HepG2 (cell line): Measurements from ENCODE around the gene S100A11. TPM values are rescaled to one million over a fixed set of nuclear protein-coding genes. Genes with fewer than 3 reads are reported as not detected.

Source experiments
- ATAC-seq: fragments of 200-7000 bp; cut with Tn5 transposase; 3 replicates; pipeline ENCODE4 v1.9.1; 2020; ENCODE audit warnings: mild to moderate bottlenecking, moderate library complexity
- BruUV-seq: library from RNA; stranded (reverse); fragments of 400-500 nt; replicated peaks from 2 replicates; lab custom pipeline; 2021; lab: Mats Ljungman, UMichigan
- CTCF ChIA-PET: fragments of 300-600 bp; formaldehyde crosslinking; extraction: SDS; loops from one replicate; lab custom pipeline; 2021; ENCODE audit warnings: low total read pairs, inconsistent platforms, low intra/inter-chr PET ratio; lab: Yijun Ruan, JAX
- POLR2A ChIA-PET: fragments of 350-600 bp; sonication (Branson Sonifier 250); formaldehyde crosslinking; loops from one replicate; lab custom pipeline; 2020; ENCODE audit warnings: antibody characterized with exemption, inconsistent platforms; lab: Yijun Ruan, JAX
- DNase-seq: peaks from one replicate; pipeline ENCODE4 v3.0.0-alpha.2; 2015; ENCODE audit warnings: low spot score
- FAIRE-seq: peaks from 3 replicates; lab custom pipeline; 2011; peaks lifted over from hg19 to GRCh38; lab: Jason Lieb, UNC
- H2AFZ ChIP-seq: one replicate; pipeline ENCODE4 v1.6.1; 2011; ENCODE audit warnings: low read length, inconsistent platforms
- H3K27ac ChIP-seq: fragments of 300-600 bp; 3 replicates; pipeline ENCODE4 v1.8.0; 2011; ENCODE audit warnings: mixed run types, mild to moderate bottlenecking, mixed read lengths, low read length, inconsistent platforms; ENCODE audit not compliant: insufficient read depth; ENCODE audit errors: extremely low read length
- H3K27me3 ChIP-seq, 2 experiments: fragments of 200-600 bp in 1 of 2; 2 replicates in 1 of 2; 3 replicates in 1 of 2; pipeline versions ENCODE4 v1.6.0 to v1.8.0; 2011; ENCODE audit warnings: low read length in 2 of 2, mild to moderate bottlenecking in 2 of 2, moderate library complexity in 2 of 2, inconsistent platforms in 1 of 2; ENCODE audit not compliant: insufficient read depth in 2 of 2, control insufficient read depth in 1 of 2
- H3K36me3 ChIP-seq, 2 experiments: fragments of 200-600 bp in 1 of 2; replicated peaks in 1 of 2; 2 replicates in 1 of 2; 3 replicates in 1 of 2; pipeline versions ENCODE4 v1.5.1 to v1.8.0; 2011; ENCODE audit warnings: low read length in 2 of 2, inconsistent platforms in 1 of 2; ENCODE audit not compliant: insufficient read depth in 2 of 2, control insufficient read depth in 1 of 2
- H3K4me1 ChIP-seq: 2 replicates; pipeline ENCODE4 v1.5.1; 2012; ENCODE audit warnings: low read length, inconsistent platforms; ENCODE audit not compliant: insufficient read depth
- H3K4me2 ChIP-seq: 2 replicates; pipeline ENCODE4 v1.6.0; 2011; ENCODE audit warnings: low read depth, low read length, inconsistent platforms
- H3K4me3 ChIP-seq, 3 experiments: fragments of 200-600 bp in 1 of 3; sonication (generic), shearing (Covaris generic) in 1 of 3; replicated peaks in 1 of 3; 2 replicates each; pipeline ENCODE4 v1.5.1; 2011 to 2016; ENCODE audit warnings: low read length in 3 of 3, inconsistent platforms in 2 of 3, low read depth in 2 of 3, mild to moderate bottlenecking in 2 of 3, control low read depth in 1 of 3, mixed read lengths in 1 of 3; ENCODE audit not compliant: insufficient read depth in 1 of 3
- H3K79me2 ChIP-seq: one replicate; pipeline ENCODE4 v1.6.1; 2011; ENCODE audit warnings: low read length, inconsistent platforms; ENCODE audit not compliant: insufficient read depth
- H3K9ac ChIP-seq: 2 replicates; pipeline ENCODE4 v1.6.0; 2011; ENCODE audit warnings: mild to moderate bottlenecking, low read depth, low read length, inconsistent platforms; ENCODE audit not compliant: insufficient read depth
- H3K9me3 ChIP-seq: 2 replicates; pipeline ENCODE4 v1.5.1; 2012; ENCODE audit warnings: mild to moderate bottlenecking, low read length
- H4K20me1 ChIP-seq: 2 replicates; pipeline ENCODE4 v1.6.0; 2011; ENCODE audit warnings: inconsistent platforms, mild to moderate bottlenecking, low read length, moderate library complexity; ENCODE audit not compliant: insufficient read depth
- PBX3 ChIP-seq: sonication (generic); formaldehyde crosslinking; IDR thresholded peaks from 2 replicates; pipeline ENCODE4 v1.8.1; 2023; ENCODE audit warnings: missing genetic modification reagents, inconsistent platforms, borderline replicate concordance
- PHF8 ChIP-seq: sonication (generic); formaldehyde crosslinking; IDR thresholded peaks from 2 replicates; pipeline ENCODE4 v1.5.0; 2020; ENCODE audit warnings: missing genetic modification reagents
- SMAD9 ChIP-seq: sonication (generic); formaldehyde crosslinking; IDR thresholded peaks from 2 replicates; pipeline ENCODE4 v1.5.1; 2020; ENCODE audit warnings: mild to moderate bottlenecking, missing genetic modification reagents
- STAT5B ChIP-seq: sonication (generic); formaldehyde crosslinking; IDR thresholded peaks from 2 replicates; pipeline ENCODE4 v1.4.0; 2020; ENCODE audit warnings: missing genetic modification reagents
- ZNF224 ChIP-seq: sonication (generic); formaldehyde crosslinking; IDR thresholded peaks from 2 replicates; pipeline ENCODE4 v1.5.0; 2020; ENCODE audit warnings: mild to moderate bottlenecking, missing genetic modification reagents
- ZNF274 ChIP-seq: sonication (generic); formaldehyde crosslinking; IDR thresholded peaks from 2 replicates; pipeline ENCODE4 v1.5.1; 2020; ENCODE audit warnings: mild to moderate bottlenecking, missing genetic modification reagents
- ZNF547 ChIP-seq: sonication (generic); formaldehyde crosslinking; IDR thresholded peaks from 2 replicates; pipeline ENCODE4 v1.5.1; 2020; ENCODE audit warnings: mild to moderate bottlenecking, missing genetic modification reagents
- ZNF558 ChIP-seq: sonication (generic); formaldehyde crosslinking; IDR thresholded peaks from 2 replicates; pipeline ENCODE4 v1.9.0; 2022; ENCODE audit warnings: mild to moderate bottlenecking, missing genetic modification reagents, borderline replicate concordance
- ZNF570 ChIP-seq: sonication (generic); formaldehyde crosslinking; IDR thresholded peaks from 2 replicates; pipeline ENCODE4 v1.4.0; 2020; ENCODE audit warnings: mild to moderate bottlenecking, missing genetic modification reagents, borderline replicate concordance
- ZNF577 ChIP-seq: sonication (generic); formaldehyde crosslinking; IDR thresholded peaks from 2 replicates; pipeline ENCODE4 v1.4.0; 2020; ENCODE audit warnings: mild to moderate bottlenecking, low read depth, missing genetic modification reagents, borderline replicate concordance
- ZNF7 ChIP-seq: IDR thresholded peaks from 2 replicates; pipeline ENCODE4 v1.6.1; 2016; ENCODE audit warnings: missing biosample characterization, missing genetic modification reagents
- WGBS: methylation state at CpG from one replicate; pipeline ENCODE4 v1.1.6; 2017; ENCODE audit warnings: low lambda C conversion rate; 5-methylcytosine and 5-hydroxymethylcytosine counted together
- in situ Hi-C: cut with HindIII; loops from 2 replicates; pipeline ENCODE4 v1.10.0; 2017; ENCODE audit warnings: low pct_unique_long_range_greater_than_20kb; ENCODE audit not compliant: extremely low pct_ligation_motif_present
- intact Hi-C: fragments of 100-400 bp; cut with micrococcal nuclease; formaldehyde crosslinking; loops from one replicate; pipeline ENCODE4 v1.10.0; 2022; ENCODE audit not compliant: unreplicated experiment
- polyA plus RNA-seq, 8 experiments: library from polyadenylated mRNA; depleted of rRNA in 3 of 8; stranded (reverse) in 7 of 8; unstranded in 1 of 8; fragments of >200 nt; fragmentation: Illumina TruSeq in 4 of 8; extraction: Trizol in 4 of 8; gene quantifications; 2 replicates each; pipeline versions ENCODE4 v1.2.1 to v1.2.3, GENCODE V29; 2011 to 2016; ENCODE audit warnings: low read depth in 4 of 8, missing spikeins in 1 of 8, mixed read lengths in 1 of 8; ENCODE audit not compliant: insufficient read depth in 1 of 8
- total RNA-seq, 5 experiments: library from RNA; depleted of rRNA; stranded (reverse); fragments of >200 nt; fragmentation: Illumina TruSeq; extraction: Trizol; gene quantifications; 2 replicates each; pipeline ENCODE4 v1.2.3, GENCODE V29; 2016; ENCODE audit warnings: low read depth in 1 of 5

The S100A11 gene
- total and polyA plus RNA-seq, 2 of the 13 experiments (the other 11 are each of a cell fraction or from before 2014, with no cell fraction given), result 6.6 to 34.4 TPM

- no peak for ATAC-seq
- CTCF ChIA-PET, result no interaction called here
- H3K4me1 ChIP-seq, result no peaks in the 10 kb centered on the region
- H4K20me1 ChIP-seq, result no peaks in the 10 kb centered on the region
- intact Hi-C loops (no loop called here), in situ Hi-C loops (no loop called here)
- POLR2A ChIA-PET, result no interaction called here
- TF ChIP-seq ZNF570 (CRISPR knock-in tag) (no peak), ZNF274 (CRISPR knock-in tag) (no peak), ZNF577 (CRISPR knock-in tag) (no peak), PBX3 (CRISPR knock-in tag) (no peak), ZNF7 (no peak), ZNF224 (CRISPR knock-in tag) (no peak), STAT5B (CRISPR knock-in tag) (no peak), PHF8 (no peak), ZNF558 (no peak), SMAD9 (CRISPR knock-in tag) (no peak), ZNF547 (no peak)
- H3K36me3 ChIP-seq, result no peaks in the 10 kb centered on the region
- BruUV-seq, result no TSS peak
- no peak overlapping the region for H3K4me3 ChIP-seq
- H2AFZ ChIP-seq, result no peak overlapping the region
- no peak overlapping the region for H3K27ac ChIP-seq
- no peak overlapping the region for H3K9ac ChIP-seq
- DNase-seq, result no peak
- peaks cover 1 to 23% of the 10 kb centered on the region in 2 experiments; a peak in 3 of 5 replicates for H3K27me3 ChIP-seq
- no peaks in the 10 kb centered on the region for H3K9me3 ChIP-seq
- H3K4me2 ChIP-seq, result no peak overlapping the region
- WGBS, result 3% methylated on average over 3 of the region's 3 CpGs
- FAIRE-seq, result no peak
- H3K79me2 ChIP-seq, result no peaks in the 10 kb centered on the region
Measured at GRCh38 chr1:152022474-152022873, 14.3 kb downstream of the S100A11 start.
